ENCODE data around the gene RASA4B.
"Not testable (repeated sequence)": the region's sequence is repeated elsewhere in the genome, so short reads cannot be mapped to it uniquely, and the experiment has no call there.

Gene RASA4B

GRCh38 chr7:102517550-102518147 is at the start of gene RASA4B:
Gene RASA4B, minus strand, starts transcription at chr7:102517777. Its CDS starts 67 bp downstream, at chr7:102517710.
- DNase-seq (ENCODE audit: low read depth) = not testable (repeated sequence)

DNA sequence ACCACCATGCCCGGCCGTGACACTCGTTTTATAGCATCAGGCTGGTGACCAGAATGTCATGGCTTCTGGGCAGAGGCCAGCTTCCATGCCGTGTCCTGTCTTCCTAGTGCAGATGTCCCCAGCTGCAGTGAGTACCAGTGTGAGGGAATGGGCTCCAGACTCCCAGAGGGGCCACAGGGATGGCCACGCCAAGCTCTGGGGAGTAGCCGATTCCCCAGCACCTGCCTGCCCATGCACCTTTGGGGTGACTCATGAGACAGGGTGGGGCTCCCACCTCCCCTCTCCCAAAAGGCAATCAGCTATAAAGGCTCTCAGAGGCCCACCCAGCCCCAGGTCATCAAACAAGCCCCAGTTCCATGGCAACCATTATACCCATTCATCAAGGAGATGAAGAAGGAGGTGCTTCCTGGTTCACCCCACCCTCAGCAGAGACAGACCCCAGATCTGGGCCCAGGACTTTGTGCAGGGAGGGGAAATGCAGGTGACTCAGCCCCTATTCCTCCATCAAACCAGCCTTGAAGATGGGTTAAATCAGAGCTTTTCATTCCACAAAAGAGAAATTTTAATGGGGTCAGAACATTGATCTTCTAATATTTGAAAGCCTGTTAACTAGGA is 33.3 kb upstream of the RASA4B start, which contains the start of gene SPDYE2:
Gene SPDYE2, plus strand, starts transcription at position 419 of the 615 bp plus-strand sequence. CDS start 2,030 bp downstream, outside the sequence.
- not testable (repeated sequence) for DNase-seq (ENCODE audit: low read depth)

- not testable (repeated sequence) for DNase-seq (ENCODE audit: low read depth)
These were observed 28.8 kb upstream of the RASA4B start for GRCh38 chr7:102546353-102546752.

DNA sequence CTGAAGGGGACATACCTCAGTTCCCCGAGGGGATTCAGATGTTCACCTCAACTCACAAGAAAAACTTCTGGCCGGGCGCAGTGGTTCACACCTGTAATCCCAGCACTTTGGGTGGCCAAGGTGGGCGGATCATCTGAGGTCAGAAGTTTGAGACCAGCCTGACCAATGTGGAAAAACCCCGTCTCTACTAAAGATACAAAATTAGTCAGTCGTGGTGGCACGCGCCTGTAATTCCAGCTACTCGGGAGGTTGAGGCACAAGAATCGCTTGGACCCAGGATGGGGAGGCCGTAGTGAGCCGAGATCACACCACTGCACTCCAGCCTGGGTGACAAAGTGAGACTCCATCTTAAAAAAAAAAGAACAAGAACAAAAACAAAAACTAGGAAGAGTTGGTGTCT is 27.7 kb upstream of the RASA4B start:
- not testable (repeated sequence) for DNase-seq (ENCODE audit: low read depth)

- not testable (repeated sequence) for DNase-seq (ENCODE audit: low read depth)
These were observed 26.8 kb upstream of the RASA4B start for GRCh38 chr7:102544372-102544771.

DNA sequence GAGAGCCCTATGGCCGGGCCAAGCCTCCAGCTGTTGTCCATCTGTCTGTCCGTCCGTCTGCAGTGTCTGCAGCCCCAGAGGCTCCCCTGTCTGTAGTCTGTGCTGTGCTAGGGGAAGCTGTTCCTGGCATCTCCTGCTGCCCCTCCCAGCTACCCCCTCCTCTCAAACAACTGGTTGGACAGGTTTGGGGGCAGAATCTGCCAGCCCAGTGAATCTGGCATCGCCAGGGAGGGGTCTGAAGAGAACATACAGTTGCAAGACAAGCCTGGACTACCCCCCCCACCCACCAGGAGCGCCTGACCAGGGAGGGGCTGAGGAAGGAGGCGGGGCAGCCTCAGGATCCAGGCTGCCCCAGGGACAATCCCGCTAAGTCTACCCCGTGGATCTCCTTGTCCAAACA is 26.0 kb upstream of the RASA4B start, which contains the start of gene UPK3BL2:
Gene UPK3BL2, minus strand, starts transcription at position 101 of the 400 bp plus-strand sequence. Its CDS starts 60 bp downstream, at position 41.
- not testable (repeated sequence) for DNase-seq (ENCODE audit: low read depth)

DNA sequence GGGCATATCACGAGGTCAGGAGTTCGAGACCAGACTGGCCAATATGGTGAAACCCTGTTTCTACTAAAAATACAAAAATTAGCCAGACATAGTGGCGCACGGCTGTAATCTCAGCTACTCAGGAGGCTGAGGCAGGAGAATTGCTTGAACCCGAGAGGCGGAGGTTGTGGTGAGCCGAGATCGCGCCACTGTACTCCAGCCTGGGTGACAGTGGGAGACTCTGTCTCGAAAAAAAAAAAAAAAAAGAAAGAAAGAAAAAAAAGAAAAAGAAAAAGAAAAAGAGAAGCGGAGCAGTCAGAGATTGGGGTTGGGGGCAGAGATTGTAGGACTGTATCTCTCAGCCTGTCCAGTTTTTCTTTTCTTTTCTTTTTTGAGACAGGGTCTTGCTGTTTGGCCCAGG is 25.2 kb upstream of the RASA4B start:
- not testable (repeated sequence) for DNase-seq (ENCODE audit: low read depth)

DNA sequence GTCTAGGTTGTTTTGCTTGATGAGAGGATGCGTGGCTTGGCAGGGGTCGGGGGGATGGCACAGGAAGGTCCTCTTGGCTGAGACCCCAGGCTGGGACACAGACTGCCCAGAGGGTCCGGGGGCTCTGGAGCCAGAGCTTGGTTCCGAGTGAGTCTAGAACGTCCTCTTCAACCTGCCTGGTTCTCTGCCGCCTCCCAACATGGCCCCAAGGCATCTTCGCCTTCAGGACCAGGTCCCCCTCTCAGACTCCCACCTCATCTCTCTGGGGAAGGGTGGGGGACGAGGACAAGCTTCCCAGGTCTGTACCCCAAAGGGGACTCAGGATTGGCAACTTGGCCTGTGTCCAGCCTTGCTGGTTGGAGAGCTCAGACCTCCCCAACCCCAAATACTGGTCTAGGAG is 24.5 kb upstream of the RASA4B start:
- DNase-seq (ENCODE audit: low read depth) = not testable (repeated sequence)

- not testable (repeated sequence) for DNase-seq (ENCODE audit: low read depth)
These were observed 23.0 kb upstream of the RASA4B start for GRCh38 chr7:102540604-102541003.

DNA sequence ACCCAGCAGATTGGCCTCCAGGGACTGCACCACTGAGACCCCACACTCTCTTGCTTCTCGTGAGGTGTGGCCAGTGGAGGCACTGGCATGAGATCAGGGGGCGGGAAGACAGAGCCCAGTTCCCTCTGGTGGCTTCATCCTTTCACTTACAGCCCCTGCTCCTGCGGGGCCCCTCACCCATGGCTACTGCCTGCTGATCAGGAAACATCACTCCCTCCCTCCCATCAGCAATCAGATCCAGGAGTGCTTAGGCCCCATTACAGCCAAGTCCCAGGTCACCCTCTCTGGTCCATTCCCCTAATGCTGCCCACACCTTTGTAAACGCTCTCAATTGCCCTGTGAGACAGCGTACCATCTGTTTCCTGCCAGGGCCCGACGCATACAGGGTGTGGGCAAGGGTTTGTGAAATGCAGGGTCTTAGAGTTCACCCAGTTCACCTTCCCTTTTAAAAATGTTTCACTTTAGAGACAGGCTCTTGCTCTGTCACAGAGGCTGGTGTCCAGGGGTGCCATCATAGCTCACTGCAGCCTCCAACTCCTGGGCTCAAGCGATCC is 17.6 kb upstream of the RASA4B start:
- DNase-seq (ENCODE audit: low read depth) = not testable (repeated sequence)

- DNase-seq (ENCODE audit: low read depth) = not testable (repeated sequence)
These were observed 14.6 kb upstream of the RASA4B start for GRCh38 chr7:102532127-102532526.

DNA sequence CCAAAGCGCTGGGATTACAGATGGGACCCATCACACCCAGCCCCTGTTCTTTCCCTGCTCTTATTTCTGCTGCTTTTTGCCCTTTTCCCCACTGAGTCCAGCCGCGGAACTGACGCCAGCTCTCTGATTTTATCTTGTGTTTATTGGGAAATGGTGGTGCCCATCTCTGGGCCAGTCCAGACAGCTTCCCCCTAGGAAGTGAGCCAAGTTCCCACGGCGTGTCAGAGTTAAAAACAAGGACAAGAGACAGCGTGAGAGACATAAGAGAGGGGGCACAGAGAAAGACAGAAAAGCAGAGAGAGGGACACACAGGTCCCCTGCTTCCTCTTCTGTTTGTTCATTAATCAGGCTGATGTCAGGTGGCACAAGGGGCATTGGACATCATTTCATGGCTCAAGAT is 14.0 kb upstream of the RASA4B start:
- not testable (repeated sequence) for DNase-seq (ENCODE audit: low read depth)

GRCh38 chr7:102527822-102528793 is 10.5 kb upstream of the RASA4B start:
- not testable (repeated sequence) for DNase-seq (ENCODE audit: low read depth)

DNA sequence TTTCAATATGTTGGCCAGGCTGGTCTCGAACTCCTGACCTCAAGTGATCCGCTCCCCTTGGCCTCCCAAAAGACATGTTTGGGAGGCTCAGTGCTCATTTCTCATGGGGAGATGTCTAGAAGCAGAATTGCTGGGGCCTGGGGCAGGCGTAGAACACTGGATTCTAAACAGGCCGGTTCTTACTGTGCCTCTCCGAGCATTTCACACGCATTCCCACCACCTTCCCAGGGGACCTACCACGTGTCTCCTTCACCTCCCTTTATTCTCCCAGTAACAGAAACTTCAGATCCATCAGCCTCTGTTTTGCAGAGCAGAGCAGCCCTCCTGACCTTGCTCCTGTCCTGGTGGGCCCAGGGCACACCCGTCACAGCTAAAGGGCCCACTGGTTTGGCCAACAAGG is 9.6 kb upstream of the RASA4B start:
- not testable (repeated sequence) for DNase-seq (ENCODE audit: low read depth)

DNA sequence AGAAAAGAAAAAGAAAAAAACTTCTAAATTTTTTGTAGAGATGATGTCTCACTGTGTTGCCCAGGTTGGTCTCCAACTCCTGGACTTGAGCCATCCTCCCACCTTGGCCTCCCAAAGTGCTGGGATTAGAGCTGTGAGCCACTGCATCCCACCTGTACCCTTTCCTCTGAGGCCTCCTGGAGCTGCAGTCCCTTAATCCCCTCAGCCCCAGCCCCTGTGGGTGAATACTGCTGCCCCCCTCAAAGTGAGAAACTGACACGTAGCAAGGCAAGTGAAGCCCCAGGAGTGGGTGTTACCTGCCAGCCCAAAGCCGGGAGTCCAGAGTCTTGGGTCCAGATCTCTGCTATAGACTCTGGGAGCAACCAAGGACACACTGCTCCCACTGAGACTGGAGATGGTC is 7.2 kb upstream of the RASA4B start:
- DNase-seq (ENCODE audit: low read depth) = not testable (repeated sequence)

DNA sequence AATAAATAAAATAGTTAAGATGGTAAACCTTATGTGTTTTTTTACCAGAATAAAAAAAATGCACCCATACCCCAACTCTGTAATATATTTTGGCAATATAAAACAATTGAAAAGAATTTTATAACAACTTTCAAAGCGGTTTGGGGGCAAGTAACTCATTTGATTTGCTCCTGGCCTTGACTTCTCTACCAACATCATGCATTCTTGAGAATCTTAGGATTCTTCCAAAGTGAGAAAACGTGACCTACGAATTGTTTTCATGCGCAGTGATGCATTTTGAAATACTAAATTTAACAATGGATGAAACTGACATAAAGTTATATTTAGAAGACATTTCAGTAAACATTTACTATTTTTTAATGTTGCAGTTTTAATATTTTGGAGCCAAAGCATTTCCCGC is 3.2 kb upstream of the RASA4B start:
- DNase-seq (ENCODE audit: low read depth) = not testable (repeated sequence)

GRCh38 chr7:102516951-102517350 is 626 bp downstream of the RASA4B start:
- not testable (repeated sequence) for DNase-seq (ENCODE audit: low read depth)

DNA sequence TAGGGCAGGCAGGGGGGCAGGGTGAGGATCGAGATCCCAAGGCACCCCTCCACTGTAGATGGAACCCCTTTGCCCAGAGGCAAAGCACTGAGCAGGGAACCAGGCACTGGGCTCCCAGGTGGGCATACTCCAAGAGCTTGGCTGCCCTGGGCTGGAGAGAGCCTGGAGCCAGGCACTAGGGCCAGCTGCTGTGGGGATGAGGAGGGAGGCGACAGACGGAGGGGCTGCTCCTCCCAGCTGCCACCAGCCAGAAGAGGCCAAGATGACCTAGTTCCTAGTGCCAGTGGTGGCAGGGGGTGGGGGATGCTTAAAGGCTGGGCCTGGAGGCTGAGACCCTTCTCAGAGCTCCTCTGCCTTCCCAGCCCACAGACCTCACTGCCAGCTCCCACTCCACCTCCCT is 1.7 kb downstream of the RASA4B start:
- not testable (repeated sequence) for DNase-seq (ENCODE audit: low read depth)

DNA sequence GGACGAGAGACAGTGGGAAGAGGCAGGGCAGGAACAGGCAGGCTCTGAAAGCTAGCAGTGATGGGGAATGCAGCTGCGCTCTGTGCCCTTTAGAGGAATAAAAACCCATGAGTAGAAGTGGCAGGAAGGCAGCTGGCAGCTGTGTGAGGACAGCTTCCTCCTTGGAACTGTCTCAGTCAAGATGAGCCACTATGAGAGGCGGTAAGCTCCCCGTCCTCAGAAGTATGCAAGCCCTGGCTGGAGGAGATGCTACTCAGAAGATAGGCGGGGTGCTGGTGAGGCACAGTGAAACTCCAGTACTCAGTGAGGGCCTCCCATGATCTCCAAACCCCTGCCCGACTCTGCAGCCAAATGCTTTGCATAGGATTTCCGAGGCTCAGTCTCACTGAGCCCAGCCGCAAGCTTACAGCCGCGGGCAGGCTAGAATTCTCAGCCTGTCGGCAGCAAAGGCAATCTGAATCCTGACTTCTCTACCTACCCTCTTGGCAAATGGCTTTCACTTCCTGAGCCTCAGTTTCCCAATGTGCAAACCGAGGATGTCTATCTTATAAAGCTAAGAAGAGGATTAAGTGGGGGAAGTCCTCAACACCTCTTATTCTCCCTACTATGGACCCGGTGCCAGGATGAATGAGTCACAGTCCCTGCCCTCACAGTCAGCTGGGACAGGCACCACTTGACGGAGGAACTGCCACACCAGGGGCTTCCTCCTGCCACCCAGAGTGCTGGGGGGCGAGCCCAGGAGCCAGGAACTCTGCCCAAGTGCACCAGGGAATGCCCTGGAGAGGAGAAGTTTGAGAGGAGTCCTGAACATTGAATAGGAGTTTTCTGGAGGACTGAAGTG is 2.5 kb downstream of the RASA4B start:
- DNase-seq (ENCODE audit: low read depth) = not testable (repeated sequence)

DNA sequence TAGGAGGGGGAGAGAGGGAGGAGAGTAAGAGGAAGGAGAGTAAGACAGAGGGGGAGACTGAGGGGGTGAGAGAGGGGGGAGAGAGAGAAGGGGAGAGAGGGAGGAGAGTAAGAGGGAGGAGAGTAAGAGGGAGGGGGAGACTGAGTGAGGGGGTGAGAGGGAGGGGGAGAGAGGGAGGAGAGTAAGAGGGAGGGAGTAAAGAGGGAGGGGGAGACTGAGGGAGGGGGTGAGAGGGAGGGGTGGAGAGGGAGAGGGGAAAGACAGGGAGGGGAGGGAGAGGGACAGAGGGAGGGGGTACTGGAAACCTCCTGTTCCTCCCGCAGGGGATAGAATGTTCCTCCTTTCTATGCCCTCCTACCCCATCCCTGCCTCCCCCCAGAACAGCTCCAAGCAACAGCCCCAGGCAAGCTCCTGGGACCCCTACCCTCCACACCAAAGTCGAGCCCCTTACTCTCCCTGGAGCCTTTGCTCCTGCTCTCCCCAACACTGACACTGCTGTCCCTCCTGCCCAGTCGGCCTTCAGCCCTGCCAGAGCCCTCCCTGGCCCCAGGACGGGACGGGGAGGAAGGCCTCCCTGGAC is 4.8 kb downstream of the RASA4B start:
- DNase-seq (ENCODE audit: low read depth) = peak; percentile 9
